HG03571 (cell line): Measurements from ENCODE around the gene SUGCT.
A peak's percentile ranks its signal among the peaks of the same experiment; 100 is the strongest.
"Not testable (repeated sequence)": the region's sequence is repeated elsewhere in the genome, so short reads cannot be mapped to it uniquely, and the experiment has no call there.

Source experiments
- ATAC-seq: cut with Tn5 transposase; IDR thresholded peaks from one replicate; pipeline ENCODE4 v1.9.1; 2021; ENCODE audit not compliant: unreplicated experiment

SUGCT gene

DNA sequence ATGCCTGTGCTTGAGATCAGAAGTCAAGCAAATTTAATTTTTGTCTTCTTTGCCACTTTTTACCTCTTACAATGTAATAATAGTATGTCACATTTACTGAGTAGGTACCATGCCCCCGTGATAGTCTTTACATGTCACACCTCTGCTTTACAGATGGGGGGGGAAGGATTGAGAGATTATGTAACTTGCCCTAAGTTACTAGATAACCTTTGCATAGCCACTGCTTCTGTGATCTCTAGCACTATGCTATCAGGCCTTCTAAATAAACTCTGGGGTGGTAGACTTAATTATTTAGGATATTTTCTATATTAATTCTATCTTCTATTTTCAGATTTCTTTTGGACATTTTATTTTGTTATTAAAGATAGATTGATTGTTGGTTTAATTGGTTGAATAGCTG is 514.4 kb downstream of the SUGCT start:
- ATAC-seq: no peak

DNA sequence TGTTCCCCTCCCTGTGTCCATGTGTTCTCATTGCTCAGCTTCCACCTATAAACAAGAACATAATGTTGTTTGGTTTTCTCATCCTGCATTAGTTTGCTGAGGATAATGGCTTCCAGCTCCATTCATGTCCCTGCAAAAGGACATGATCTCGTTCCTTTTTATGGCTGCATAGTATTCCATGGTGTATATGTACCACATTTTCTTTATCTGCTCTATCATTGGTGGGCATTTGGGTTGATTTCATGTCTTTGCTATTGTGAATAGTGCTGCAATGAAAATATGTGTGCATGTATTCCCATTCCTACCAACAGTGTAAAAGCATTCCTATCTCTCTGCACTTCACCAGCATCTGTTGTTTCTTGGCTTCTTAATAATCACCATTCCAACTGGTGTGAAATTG is 516.1 kb downstream of the SUGCT start:
- not testable (repeated sequence) for ATAC-seq

DNA sequence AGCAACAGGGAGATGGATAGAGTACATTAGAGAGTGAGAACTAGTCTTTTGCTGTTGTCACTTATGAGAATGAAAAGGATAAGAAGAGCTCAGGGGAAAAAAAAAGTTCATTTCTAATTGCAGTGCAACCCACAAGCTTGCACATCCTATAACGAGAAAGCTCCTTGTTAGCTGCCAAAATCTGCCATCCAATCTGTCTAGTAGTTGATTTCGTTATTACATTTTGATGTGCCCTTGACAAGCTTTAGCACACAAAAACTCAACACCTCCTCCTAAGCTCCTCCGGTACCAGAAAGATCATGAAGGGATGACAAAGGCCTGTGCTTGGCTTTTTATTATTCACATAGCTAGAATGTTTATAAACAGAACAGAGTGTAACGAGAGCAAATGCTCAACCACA is 519.4 kb downstream of the SUGCT start:
- ATAC-seq: no peak

DNA sequence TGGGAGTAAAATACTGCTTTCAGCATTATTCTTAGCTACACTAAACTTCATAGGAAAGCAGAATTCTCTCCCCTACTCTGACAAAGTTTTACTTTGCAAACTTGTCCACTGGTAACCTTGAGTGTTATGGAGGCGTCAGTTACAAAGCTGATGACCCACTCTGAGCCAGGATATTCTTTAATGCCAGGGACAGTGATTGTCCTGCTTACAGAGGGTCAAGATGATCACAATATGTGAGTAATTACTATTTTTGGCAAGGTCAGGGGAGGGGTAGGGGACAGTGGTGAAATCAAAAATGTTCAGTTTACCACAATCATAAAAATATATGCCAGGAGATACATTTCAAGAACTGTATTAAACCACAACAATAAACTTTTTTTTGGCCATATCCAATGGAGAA is 520.6 kb downstream of the SUGCT start:
- ATAC-seq: no peak

DNA sequence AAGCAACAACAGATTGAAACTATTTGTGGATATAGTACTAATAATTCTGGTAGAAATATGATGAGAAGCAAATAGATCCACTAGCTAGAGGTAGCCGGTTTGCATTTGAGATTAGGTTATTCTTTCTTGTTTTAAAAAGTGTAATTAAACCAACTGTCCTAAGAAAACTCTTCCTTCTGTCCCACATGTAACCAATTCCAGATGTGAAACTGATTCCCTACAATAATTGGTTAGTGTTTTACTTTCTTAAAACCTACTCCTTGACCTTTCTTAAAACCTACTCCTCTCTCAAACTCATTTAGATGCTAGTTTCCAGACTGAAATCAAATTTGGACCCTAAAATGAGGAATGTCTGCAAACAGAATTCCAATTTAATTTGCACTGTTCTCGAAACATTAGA is 521.5 kb downstream of the SUGCT start:
- no peak for ATAC-seq

DNA sequence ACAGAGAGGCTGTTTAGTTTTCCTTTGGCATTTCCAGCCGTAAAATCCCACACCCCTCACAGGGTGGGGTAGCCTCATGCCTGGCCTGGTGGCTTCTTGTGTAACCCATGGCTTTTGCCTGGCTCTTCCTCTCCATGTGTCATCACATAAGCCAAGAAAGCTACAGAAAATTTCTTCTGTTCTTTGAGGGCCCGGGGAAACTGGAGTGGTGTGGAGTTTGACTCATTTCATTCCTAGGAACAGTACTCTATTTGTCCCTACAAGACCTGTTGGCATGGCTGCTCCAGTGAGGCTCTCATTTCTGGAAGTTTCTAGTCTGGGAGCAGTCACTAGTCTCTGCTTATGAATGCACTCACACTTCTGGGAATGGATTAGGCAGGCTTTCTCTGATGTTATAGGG is 523.9 kb downstream of the SUGCT start:
- no peak for ATAC-seq

DNA sequence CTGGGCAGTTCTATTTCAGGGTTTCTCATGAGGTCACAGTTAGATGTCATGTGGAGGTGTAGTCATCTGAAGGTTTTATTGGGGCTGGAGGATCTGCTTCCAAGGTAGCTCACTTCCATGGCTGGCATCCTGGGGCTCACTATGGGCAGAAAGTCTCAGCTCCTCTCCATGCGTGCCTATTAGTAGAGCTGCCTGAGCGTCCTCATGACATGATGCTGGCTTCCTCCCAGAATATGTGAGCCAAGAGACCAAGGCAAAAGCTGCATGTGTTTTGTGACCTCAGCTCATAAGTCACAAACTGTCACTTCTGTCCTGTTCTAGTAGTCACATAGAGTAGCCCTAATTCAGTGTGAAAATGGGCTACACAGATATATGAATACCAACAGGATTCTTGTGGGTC is 524.4 kb downstream of the SUGCT start:
- ATAC-seq: no peak

DNA sequence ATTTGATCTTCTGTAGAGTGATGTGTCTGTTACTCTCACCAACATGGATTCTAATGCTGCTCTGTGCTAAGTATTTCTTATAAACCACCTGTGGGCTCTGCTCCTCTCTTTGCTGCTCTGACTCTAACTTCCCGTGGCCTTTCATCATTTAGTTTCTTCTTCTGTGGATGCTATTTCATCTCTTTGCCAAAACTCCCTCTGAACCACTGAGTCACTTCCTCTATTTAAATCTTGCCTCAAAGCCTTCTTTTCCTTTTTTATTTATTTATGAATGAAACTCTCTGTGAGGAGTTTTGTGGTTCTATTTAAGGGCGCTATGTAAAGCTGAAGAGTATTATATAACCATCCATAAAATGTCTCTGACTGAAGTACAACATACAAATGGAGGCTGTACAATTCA is 538.5 kb downstream of the SUGCT start:
- no peak for ATAC-seq

DNA sequence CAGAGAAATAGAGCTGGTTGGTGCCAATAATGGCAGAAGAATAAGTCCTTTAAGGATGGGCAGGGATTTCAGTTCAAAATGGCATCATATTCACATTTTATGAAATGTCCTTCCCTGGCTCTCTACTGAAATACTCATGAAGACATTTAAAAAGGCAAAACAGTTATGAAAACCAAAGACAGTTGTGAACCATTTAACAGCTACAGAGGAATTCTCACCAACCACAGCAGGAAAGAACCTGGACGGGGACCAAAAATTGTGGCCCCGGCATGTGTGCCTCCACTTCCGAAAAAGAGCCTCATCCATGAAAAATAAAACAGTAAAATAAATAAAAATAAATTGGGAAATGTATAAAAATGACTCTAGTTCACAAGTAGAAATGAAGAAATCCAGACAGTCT is 539.5 kb downstream of the SUGCT start:
- ATAC-seq: no peak

DNA sequence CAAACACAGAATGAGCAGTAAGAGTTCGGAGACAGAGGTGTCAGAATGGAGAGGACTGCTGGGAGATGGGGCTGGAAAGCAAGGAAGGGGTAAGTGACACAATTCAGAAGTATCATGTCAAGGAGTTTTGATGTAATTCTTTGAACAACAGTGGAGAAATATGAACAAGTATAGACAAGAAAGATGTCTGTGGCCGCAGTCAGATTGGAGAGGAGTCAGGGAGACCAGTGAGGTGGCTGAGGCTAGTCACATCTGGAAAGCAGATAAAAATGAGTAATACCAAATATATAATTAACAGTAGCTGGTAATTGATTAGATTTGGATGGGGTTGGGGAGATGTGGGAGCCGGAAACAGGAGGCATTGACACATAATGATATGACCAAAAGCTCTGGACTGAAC is 540.9 kb downstream of the SUGCT start:
- no peak for ATAC-seq

DNA sequence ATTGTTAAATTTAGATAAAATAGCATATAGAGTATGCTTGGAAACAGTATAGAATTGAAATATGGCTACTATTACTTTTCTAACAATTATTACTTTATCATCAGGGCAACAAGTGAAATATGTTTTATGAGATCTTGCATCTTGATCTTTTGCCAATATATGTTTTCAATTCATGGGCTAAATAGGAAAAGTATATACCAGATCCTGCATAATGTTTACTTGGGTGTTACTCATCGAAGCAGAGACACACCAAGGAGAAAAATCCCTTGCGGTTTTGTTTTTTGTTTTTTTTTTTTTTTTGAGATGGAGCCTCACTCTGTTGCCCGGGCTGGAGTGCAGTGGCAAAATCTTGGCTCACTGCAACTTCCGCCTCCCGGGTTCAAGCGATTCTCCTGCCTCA is 541.4 kb downstream of the SUGCT start:
- no peak for ATAC-seq

DNA sequence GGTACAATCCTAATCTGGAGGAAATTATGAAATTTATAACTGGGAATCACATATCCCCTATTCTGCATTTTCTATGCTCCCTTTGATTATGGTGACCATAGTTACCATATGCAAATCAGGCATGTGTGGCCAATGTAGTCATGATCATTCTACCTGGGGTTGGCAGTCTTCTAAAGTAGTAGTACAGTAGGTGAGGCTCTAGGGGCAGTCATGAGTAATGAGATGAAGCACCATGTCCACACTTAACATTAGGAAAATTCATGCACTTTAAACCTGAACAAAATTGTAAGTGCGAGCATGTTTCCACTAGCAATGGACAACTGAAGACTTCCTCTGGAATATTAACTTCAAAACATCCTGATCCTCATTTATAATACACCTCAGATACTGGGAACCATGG is 545.9 kb downstream of the SUGCT start:
- ATAC-seq: peak; percentile 94

DNA sequence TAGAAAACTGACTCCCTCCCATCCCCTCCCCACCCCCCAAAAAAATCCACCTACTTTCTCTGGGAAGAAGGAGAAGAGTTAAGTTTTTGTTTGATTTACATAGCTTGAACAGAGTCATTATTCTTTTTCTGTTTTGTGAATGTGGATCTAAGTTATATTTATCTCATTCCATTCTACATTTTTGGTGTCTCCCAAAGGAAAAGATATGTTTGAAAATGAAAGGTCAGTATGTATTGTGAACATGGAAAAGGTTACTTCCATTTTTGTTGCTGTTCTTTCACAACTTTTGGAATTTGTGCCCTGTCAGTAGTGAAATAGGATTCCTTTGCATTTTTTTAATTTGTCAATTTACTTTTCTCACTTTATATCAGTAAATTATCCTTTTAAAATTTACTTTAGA is 547.9 kb downstream of the SUGCT start:
- no peak for ATAC-seq

DNA sequence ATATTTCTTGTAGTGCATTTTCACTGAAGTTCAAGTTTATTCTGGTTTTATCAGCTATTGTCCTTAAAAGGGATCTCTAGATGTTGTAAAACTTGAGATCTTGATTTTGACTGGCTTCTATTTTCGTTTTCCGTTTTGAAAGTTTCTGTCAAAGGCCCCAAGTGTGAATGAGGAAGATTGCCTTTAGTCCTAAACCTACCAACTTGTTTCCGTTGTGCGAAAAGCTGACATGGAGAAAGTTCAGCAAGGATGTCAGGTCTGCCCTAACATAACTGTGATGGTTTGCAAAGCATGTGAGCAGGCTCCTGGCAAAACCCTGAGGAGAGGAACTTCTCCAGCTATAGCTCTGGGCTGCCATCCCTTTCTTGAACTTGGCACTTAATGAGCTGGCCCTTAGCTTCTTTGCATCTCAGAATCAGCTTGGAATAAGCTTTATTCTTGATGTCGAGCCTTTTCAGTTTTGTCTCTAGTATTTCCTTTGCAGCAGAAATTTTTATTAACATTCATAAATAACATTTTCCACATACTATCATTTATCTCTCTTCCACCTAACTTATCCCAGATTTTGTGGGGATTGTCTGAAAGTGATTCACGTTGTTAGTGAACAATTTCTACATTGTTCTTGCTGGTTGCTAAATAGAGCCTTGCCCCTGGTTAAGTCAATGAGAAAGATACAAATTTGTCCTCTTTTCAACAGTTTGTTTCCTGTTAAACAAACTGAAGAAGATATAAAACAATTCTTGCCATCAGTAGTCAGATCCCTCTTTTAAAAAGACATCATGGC is 559.4 kb downstream of the SUGCT start:
- ATAC-seq: no peak

DNA sequence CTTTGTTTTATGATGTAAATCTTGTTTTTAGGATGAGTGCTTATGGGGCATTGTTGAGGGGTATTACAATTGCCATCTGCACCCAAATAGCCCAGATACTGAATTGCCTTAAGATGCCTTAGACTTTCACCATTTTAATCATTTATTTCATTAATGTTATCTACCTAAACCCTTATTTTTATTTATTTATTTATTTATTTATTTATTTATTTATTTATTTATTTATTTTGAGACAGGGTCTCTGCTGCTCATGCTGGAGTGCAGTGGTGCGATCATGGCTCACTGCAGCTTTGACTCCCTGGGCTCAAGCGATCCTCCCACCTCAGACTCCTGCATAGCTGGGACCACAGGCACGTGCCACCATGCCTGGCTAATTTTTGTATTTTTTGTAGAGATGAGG is 560.2 kb downstream of the SUGCT start:
- ATAC-seq: no peak

DNA sequence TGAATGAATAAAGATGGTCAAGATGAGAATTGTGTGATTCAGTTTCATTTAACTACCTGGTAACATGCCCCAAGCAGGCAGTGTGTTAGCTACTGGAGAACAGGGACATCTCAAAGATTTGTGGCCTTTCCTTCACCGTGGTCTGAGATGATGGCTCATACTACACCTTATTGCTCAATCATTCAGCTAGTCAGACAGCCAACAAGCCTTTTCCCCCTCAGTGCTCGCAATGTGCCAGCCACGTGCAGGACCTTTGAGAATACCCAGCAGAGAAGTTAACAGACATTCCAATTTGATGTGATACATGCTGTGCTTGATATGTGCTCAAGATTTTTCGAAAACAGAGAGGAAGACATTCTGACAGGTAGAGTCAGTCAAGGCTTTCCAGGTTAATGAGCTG is 562.8 kb downstream of the SUGCT start:
- ATAC-seq: no peak

DNA sequence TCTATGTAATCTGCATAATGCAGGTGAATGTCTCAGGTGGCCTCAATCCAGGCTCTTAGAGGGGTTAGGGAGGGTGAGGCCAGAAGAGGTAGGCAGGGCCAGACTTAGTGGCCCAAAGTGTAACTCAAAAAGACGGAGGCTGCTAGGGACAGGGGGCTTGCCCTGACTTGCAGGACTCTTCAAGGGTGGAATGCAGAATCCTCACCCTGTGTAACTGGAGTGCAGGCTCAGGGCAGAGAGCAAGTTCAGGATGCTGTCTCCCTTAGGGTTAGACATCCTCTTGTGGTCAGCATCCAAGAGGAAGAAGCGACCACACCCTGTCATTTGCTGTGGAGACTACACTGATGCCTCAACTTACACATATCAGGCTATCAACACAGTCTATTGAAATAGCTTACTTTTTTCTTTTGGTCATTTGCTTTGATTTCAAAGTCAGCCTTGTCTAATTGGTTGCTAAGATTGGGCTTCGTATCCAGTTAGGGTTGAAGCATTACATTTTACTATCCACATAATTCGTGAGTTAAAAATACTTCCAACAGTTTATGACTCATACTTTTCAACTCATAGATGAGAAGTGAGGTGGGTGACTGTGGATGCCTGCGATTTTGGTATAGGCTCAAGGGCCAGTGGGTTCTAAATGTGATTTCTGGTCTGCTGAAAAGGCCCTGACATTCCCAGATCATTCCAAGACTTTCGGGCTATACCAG is 563.6 kb downstream of the SUGCT start:
- ATAC-seq: no peak

DNA sequence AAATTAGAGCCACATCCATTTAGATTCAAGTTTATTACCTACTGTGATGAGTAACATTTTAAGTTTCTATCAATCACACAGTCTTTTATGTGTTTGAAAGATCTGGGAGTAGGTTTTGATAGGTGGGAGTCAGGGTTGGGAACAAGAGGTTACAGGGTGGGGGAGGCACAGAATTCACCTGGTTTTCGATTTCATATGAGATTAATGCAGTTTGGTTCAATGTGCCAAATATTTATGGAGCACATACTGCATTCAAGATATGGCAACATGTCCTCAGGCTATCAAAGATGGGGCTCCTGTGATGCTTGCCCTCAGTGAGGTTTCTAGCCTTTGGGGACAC is 564.1 kb downstream of the SUGCT start:
- ATAC-seq: no peak

DNA sequence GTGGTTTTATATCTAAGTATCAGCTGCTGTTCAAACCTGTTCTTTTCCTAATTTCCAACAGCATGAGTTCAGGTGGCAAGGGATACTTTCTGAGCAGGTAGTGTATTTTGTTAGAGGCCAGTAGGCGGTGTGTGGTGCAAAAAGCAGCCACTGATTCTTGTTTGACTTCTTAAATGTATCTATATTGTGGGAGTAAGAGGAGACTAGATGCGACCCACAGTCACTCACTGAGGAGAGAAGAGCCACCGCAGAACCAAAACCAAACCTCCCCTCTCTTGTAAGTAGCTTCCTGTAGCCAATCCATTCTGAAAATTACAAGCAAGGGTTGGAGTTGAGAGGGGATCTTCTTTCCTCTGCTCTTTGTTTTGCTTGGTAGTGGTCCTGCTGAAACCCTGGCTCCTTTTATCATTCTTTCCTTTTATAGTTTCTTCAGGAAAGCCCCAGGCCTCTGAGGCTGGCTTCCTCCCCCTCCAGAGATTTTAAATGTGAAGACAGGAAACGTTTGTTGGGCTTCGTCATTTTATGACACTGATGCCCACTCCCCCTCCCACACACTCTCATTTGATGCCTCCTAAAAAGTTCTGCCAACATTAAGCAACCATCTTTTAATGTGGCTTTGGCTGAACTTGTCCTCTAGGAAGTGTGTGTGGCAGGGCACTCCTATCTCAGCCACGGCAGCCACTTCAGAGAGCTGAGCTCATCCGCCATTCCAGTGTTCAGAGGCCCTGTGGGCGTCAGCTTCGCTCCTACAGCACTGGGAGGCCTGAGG is 566.0 kb downstream of the SUGCT start:
- ATAC-seq: no peak

DNA sequence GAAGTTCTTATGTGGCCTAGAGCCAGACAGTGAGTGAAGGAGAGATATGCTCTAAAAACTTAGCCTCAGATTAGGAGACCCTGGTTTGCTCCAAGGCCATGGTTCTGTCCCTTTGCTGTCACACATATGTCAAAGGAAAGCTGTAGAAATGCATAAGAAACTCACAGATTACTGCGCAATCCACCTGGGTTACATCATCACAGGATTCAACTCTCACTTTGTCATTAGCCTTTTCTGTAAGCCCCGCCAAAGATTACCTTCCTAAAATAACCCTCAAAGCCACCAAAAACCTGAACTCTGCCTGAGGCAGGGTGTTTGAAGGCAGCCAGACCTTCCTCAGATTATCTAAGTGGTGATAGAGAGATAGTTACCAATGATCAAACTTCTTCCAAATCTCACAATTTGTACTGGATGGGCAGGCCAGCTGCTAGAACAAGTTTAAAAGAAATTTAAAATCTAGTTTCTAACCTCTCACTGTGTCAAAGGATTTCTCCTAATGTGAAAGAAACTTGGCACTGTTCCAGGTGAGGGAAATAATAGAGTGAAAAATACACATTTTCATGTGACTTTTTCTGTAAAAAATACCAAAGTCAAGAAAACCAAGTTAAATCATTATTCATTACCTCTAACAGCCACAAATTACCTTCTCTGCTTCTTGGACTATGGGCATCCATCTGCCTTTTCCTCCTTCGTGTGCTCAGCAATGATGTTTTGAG is 567.2 kb downstream of the SUGCT start:
- no peak for ATAC-seq

DNA sequence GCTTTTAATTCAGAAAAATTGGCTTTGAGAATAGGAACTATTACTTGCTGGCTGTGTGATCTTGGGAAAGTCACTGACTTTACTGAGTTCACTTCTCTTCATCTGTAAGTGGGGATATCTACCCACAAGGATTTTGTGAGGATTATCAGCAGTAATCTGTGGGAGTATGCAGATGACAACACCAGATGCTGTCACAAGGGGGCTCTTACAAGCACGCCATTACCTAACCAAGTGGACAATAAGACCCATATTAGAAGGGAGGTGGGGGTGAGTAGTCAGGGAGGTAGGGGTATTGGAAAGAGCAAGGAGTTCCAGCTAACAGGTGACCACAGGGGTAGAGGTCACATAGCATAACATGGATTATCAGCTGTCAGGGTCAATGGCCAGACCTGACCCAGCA is 569.4 kb downstream of the SUGCT start:
- ATAC-seq: no peak

DNA sequence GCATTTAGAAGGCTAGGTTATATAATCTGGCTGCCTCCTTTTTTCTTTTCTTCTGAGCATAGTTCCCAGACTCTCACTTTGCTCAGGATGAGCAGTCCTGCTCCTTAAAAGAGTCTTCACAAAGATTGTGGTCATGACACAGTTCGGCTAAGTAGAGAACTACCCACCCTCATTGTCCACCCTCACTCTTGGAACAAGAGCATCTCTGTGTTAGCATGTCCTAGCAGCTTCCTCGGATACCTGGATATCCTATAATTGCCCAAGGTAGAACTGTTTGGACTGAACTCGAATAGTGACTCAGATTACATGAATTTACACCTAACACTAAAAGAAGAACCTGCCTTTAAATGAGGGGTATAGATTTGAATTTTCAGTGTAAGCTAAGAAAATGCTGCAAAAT is 572.0 kb downstream of the SUGCT start:
- no peak for ATAC-seq
